MV-4-11 (cell line): ENCODE data around the gene DENND5A.
"Not testable (repeated sequence)": the region's sequence is repeated elsewhere in the genome, so short reads cannot be mapped to it uniquely, and the experiment has no call there.

Source experiments
- DNase-seq: peaks from one replicate; lab custom pipeline; 2025; lab: John Stamatoyannopoulos, UW

The DENND5A gene

DNA sequence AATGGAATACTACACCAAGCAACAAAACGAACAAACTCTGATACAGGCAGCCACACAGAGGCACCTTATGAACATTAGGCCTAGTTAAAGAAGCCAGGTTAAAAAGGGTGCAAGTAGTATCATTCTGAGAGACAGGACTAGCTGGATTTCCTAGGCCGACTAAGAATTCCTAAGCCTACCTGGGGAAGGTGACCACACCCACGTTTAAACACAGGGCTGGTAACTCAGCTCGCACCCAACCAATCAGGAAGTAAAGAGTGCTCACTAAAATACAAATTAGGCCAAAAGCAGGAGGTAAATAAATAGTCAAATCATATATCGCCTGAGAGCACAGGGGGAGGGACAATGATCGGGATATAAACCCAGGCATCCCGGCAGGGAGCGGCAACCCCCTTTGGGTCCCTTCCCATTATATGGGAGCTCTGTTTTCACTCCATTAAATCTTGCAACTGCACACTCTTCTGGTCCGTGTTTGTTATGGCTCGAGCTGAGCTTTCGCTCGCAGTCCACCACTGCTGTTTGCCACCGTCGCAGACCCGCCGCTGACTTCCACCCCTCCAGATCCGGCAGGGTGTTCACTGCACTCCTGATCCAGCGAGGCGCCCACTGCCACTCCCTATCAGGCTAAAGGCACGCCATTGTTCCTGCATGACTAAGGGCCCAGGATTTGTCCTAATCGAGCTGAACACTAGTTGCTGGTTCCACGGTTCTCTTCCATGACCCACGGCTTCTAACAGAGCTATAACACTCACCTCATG is 167.8 kb downstream of the DENND5A start:
- DNase-seq, result not testable (repeated sequence)

DNA sequence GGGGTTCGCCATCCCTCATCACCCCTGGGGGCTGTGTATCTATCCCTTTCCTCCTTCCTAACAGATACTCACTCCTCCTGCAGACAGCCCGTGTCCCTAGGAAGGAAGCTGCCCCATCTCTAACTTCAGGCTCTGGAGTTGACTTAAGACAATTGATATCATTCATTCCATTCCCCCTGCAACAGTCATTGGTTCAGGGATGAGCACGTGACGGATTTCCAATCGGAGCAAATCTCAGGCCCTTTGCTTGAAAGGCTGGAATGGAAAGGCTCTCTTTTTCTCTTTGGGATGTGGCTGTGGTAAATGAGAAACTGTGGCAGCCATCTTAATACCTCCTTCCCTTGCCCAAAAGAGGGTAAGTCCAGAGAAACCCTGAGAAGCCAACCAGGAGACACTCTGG is 168.7 kb downstream of the DENND5A start:
- no peak for DNase-seq

DNA sequence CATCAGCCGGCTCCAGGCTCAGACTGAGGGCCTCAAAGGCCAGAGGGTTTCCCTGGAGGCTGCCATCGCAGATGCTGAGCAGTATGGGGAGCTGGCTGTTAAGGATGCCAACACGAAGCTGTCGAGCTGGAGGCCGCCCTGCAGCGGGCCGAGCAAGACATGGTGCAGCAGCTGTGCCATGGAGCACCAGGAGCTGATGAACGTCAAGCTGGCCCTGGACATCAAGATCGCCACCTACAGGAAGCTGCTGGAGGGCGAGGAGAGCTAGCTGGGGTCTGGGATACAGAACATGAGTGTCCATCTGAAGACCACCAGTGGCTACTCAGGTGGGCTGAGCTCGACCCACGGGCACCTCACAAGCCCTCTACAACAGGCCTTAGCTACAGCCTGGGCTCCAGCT is 169.7 kb downstream of the DENND5A start:
- no peak for DNase-seq

DNA sequence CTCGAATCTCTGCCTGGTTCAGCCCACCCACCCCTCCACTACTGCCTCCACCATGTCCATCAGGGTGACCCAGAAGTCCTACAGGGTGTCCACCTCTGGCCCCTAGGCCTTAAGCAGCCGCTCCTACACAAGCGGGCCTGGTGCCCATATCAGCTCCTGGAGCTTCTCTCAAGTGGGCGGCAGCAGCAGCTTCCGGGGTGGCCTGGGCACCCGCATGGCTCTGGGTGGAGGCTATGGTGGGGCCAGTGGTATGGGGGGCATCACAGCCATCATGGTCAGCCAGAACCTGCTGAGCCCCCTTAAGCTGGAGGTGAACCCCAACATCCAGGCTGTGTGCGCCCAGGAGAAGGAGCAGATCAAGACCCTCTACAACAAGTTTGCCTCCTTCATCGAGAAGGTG is 170.7 kb downstream of the DENND5A start:
- no peak for DNase-seq

DNA sequence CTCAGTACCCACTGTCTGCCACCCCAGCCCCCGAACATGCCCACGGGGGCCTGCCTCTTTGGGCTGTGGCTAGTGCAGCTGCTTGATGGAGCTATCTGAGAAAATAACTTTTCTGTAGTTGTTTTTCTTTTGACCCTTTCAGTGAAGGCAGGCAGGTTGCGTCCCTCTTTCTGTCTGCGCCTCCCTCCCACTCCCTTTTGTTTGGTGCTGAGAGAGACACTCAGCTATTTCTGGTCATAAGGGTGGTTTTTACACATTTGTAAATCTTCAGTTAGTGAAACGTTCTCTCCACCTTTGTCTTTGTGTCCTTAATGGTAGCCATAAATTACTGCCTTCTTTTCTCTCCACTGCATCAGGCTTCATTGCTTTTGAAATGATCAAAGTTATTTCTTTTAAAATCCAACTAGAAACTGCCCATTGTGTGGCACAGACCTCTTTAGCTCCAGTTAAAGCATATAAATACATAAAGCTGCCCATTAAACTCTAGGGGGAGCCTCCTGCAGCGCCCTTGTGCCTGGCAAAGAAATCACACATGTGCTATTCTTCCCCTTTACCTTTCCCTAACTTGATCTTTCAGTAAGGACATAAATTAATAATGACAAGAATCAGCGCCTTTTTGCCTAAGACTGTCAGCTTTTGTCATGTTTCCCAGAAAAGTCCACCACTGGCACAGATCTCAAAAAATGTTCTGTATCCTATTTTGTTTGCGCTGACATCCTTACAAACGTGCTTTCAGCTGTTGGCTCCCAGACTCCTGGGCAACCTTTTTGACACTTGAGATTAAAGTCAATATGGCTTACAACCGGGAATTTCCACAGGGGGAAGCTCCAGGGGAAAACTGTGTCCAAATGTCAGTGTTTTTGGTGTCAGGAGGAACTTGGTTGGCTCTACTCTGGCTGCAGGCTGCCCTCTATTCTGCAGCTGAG is 172.0 kb downstream of the DENND5A start:
- peak; percentile 14 for DNase-seq

DNA sequence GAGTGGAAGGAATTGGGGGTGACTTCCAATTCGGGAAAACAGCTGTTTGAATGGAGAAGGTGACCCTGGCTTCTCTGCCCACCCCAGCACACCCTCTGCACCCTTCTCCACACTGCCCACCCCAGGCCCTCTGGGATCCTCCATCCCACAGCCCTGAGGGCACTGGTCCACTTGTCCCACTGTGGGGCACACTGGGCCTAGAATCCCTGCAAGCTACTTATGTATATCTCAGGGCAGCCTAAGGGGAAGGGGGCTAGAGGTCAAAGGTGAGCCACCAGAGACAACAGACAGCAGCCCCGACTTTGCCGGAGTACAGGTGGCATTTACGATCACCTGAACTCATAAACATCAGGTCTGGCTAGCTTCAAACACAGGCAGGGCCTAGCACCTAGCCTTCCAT is 173.1 kb downstream of the DENND5A start:
- DNase-seq, result no peak

DNA sequence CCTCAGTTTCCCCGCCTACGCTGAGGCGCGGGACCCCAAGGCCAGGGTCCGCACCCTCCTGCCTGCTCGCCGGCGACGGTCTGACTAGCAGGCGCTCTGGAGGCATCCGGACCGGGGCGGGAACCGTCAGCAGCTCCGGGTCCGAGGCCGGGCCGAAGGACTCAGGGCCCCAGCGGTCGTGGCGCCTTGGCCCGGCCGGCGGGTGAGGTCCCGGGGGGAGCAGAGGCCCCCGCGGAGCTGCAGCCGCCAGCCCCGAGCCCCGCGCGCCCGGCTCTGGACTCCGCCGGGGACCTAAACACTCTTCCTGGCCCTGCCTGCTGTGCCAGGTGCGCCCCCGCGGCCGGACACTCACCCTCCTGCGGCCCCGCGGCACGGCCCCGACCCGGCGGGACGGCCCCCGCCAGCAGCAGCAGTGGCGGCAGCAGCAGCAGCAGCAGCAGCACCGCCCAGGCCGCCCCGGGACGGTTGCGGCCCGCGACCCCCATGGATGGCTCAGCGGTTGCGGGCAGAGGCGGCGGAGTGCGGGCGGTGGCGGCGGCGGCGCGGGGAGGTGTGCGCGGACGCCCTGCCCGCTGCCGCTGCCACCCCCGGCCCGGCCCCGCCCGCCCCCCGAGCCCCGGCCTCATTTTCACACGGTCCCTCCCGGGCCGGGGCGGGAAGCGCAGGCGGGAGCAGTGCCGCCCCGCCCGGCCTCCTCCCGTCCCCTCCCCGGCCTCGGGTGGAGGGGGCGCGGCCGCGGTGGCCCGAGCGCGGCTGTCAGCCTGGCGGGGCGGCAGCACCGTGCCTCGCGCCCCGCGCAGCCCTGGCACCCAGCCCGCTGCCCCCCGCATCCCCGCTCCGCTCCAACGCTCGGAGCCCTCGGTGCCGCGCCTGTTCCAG is 173.9 kb downstream of the DENND5A start, which contains the start of gene SCUBE2:
TSS of gene SCUBE2 (minus strand) at position 556 of the 879 bp plus-strand sequence. CDS start at position 485, 71 bp downstream.
- no peak for DNase-seq

DNA sequence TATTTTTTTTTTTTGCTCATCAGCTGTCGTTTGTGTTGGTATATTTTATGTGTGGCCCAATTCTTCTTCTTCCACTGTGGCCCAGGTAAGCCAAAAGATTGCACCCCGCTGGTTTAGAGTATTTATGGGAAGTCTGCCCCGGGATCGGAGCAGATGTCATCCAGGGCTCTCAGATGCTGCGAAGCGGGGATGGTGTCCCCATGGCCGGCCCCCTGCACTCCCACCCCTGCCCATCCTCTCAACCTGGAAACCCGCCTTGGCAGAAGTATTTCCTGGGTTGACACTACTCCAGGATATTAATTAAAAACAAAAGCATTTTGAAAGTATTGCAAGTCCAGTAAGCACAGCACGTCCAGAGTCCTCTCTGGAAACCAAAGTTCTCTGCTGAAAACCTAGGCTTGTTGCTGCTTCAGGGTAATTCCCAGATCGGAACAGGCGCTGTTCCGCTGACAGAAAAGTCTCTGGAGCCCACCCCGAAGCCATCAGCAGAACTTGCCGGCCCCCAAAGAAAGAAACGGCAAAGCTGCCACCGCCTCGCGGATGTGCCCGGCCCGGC is 174.6 kb downstream of the DENND5A start:
- DNase-seq, result no peak

DNA sequence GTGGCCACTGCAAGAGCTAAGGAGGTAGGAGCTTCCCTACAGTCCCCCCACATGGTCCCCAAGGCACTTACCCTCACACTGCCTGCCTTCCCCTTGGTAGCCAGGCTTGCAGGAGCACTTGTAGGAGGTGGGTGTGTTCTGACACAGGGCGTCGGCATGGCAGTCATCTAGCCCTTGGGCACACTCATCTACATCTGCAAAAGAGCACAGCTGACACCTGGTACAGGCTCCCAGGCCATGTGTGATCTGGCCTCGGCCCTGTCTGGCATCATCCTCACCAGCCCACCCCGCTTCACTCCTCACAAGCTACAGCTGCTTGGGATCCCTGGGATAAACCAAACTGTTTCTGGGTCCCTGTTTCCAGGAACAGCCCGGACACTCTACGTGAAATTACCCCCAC is 175.5 kb downstream of the DENND5A start:
- DNase-seq, result no peak

DNA sequence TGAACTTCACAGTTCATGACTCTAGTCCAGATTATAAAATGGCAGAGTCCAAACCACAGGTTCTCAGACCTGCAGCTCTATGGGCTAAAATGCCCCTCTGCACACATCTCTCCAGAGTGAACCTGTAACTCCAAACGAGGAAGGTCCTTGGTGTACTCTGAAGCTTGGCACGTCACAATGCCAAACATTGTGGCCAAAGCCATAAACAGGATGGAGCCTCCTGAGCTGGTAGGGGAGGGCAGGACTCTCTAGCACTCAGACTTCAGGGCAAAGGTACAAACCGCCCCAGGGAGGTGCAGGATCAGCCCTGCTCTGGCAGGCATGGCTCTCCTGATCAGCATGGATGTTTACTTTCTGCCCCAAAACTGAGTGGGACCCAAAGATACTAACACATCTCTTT is 176.1 kb downstream of the DENND5A start:
- no peak for DNase-seq
